ENCODE data around the gene KRTAP12-3. TPM values are rescaled to one million over a fixed set of nuclear protein-coding genes. Genes with fewer than 3 reads are reported as not detected.
"Not testable (repeated sequence)": the region's sequence is repeated elsewhere in the genome, so short reads cannot be mapped to it uniquely, and the experiment has no call there.

The KRTAP12-3 gene
- total and polyA plus RNA-seq, 5 experiments from 2014 or later: not detected

DNA sequence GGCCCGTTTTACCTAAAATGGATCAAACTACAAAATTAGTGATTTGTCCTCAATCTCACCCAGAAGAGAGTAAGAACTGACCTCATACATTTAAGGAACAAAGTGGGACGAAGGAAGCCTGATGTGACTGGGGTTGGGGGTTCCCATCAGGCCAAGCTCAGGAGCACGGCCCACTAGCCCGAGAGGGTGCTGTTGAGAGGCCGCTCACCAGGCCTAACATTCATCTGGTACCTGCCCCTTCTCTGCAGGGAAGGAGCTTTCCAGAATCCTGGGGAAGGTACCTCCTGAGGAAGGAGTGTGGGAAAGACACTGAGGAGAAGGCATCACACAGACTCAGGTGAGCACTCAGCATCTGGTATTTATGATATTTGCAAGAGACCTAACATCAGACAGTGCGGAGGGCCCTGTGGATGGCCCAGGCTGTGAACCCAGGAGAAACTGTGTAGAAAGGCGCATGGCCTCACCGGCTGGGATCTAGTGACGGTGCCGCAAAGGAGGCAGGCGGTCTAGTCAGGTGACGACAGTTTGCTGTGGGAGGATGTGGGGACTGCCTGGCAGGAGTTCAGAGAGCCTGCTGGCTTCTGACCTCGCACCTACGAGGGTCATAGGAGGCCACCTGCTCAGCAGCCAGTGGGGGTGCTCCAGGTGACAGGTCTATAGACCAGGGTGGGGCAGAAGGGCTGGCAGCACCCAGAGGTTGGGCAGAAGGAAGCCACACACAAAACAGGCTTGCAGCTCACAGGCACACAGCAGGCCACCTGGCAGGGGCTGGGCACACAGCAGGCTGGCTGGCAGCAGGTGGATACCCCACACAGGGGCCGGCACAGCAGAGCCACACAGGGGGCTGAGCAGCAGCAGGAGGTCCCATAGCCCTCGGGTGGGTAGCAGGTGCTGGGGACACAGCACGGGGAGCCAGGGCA is 3.8 kb upstream of the KRTAP12-3 start:
- Mint-ChIP-seq H3K27ac (peak overlapping the region; percentile 89 to 99 (median 95)), H3K4me3 (peak overlapping the region in 9 of 10 donors; percentile 45 to 86 (median 65)), H3K9me3 (peaks cover 0 to 44% (median 18%) of the 10 kb centered on the region in 9 donors), H3K4me1 (peaks cover 29 to 77% (median 63%) of the 10 kb centered on the region in 4 donors), H3K36me3 (peaks cover 2 to 17% (median 17%) of the 10 kb centered on the region in 3 donors), H3K27me3 (no peaks in the 10 kb centered on the region)
- peak; percentile 51 to 72 for ATAC-seq
- DNase-seq: peak; percentile 44 to 94 (median 83)
- POLR2A ChIA-PET: interaction anchor here (0.6 to 2.8 kb wide), 5 partner anchors 11 to 69 kb away, joined by 3 to 9 read pairs (median 6); no protein-coding TSS in a partner anchor

DNA sequence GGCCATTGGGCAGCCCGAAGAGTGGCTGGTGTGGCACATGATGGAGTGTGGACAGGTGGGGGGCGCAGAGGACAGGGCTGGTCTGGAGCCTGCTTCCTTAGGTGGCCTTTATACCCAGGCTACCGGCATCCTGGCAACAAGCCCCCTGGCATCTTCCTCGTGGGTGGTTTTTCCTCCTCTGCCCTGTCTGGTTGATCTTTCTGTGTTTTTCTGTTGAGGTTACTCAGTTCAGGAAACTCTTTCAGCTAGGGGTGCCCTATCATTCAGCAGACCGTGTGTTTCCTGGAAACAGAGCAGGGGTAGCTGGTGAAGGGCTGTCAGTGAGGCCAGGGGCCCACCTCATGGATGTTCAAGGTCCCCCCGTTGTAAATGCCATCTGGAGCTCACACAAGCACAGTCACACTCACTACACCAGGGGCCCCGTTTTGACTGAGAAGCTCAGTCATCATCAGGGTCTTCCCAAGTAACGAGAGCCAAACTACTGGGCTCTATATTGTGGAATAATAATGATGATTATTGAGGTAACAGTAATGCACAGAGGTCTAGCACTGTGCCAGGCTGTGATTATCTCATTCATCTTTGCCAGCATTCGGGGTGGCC is 3.1 kb upstream of the KRTAP12-3 start, which contains the start of gene KRTAP12-4:
TSS of gene KRTAP12-4 (minus strand) at position 84 of the 600 bp plus-strand sequence. CDS start at position 39, 45 bp downstream.
- Mint-ChIP-seq H3K27me3 (no peaks in the 10 kb centered on the region), H3K9me3 (peaks cover 0 to 44% (median 18%) of the 10 kb centered on the region in 9 donors), H3K4me1 (peaks cover 35 to 82% (median 69%) of the 10 kb centered on the region in 4 donors), H3K27ac (peak within 1 kb of the TSS; percentile 89 to 99 (median 95)), H3K36me3 (peaks cover 2 to 17% (median 17%) of the 10 kb centered on the region in 3 donors), H3K4me3 (peak within 1 kb of the TSS; percentile 43 to 86 (median 64))
- POLR2A ChIA-PET: interaction anchor here (2.4 kb wide), 1 partner anchor 68 kb away, joined by 6 read pairs; no protein-coding TSS in a partner anchor
- ATAC-seq (peak; percentile 8 to 14), DNase-seq (peak in 5 of 10 donors; percentile 15 to 66 (median 37))

DNA sequence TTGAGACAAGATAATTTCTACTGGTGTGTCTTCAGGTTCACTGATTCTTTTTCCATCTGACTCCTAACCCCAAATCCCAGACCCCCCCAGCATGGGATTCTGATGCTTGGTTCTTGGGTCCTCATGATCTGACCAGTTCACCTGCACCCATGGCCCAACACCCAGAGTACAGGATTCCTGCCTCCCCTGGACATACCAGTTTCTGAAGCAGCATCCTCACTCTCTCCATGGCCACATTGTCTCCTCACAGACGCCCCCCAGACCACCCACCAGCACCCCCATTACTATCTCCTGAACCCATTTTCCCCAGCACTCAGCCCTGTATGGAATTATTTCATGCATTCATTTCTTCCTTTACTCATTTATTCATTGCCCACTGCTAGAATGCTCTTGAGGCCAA is 864 bp upstream of the KRTAP12-3 start:
- Mint-ChIP-seq H3K36me3 (peaks cover 2 to 22% (median 17%) of the 10 kb centered on the region in 3 donors), H3K4me3 (peak overlapping the region; percentile 48 to 87 (median 82)), H3K4me1 (peaks cover 40 to 75% (median 68%) of the 10 kb centered on the region in 4 donors), H3K9me3 (peaks cover 0 to 45% (median 18%) of the 10 kb centered on the region in 9 donors), H3K27me3 (no peaks in the 10 kb centered on the region), H3K27ac (peak overlapping the region; percentile 91 to 99 (median 97))
- POLR2A ChIA-PET: interaction anchor here (1.0 to 3.1 kb wide), 10 partner anchors 12 to 146 kb away, joined by 3 to 19 read pairs (median 5); partner anchors contain the start of genes KRTAP10-5 and KRTAP10-9
- ATAC-seq (no peak), DNase-seq (no peak)

DNA sequence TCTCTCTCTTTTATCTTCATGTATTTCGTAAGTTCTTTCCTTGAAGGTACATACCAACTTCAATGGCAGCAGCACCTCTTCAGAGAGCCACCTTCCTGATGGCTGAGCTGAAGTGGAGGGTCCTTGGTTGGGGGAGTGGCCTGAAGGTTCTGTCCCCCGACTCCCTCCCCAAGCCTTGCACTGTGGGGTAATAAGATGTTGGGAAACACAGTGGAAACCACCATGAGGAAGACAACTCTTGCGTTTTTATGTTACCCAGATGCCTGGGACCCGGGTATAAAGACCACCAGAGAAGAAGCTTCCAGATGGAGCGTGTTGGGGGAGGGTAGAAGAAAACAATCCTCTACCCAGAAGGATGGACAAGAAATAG is 794 bp downstream of the KRTAP12-3 start:
- peaks cover 38 to 66% (median 65%) of the 10 kb centered on the region in 4 donors for H3K4me1 Mint-ChIP-seq
- H3K9me3 Mint-ChIP-seq: peaks cover 8 to 56% (median 28%) of the 10 kb centered on the region in 9 donors
- peaks cover 2 to 28% (median 17%) of the 10 kb centered on the region in 3 donors for H3K36me3 Mint-ChIP-seq
- H3K27me3 Mint-ChIP-seq: peaks cover 0 to 3% (median 0%) of the 10 kb centered on the region in 5 donors
- DNase-seq (peak in 1 of 10 donors; percentile 11), ATAC-seq (no peak)
- POLR2A ChIA-PET: interaction anchor here (0.9 to 3.1 kb wide), 8 partner anchors 9 to 214 kb away, joined by 3 to 15 read pairs (median 4); partner anchors contain the start of gene KRTAP10-9
- H3K4me3 Mint-ChIP-seq: peak overlapping the region; percentile 48 to 87 (median 82)
- H3K27ac Mint-ChIP-seq: peak overlapping the region; percentile 91 to 99 (median 97)

DNA sequence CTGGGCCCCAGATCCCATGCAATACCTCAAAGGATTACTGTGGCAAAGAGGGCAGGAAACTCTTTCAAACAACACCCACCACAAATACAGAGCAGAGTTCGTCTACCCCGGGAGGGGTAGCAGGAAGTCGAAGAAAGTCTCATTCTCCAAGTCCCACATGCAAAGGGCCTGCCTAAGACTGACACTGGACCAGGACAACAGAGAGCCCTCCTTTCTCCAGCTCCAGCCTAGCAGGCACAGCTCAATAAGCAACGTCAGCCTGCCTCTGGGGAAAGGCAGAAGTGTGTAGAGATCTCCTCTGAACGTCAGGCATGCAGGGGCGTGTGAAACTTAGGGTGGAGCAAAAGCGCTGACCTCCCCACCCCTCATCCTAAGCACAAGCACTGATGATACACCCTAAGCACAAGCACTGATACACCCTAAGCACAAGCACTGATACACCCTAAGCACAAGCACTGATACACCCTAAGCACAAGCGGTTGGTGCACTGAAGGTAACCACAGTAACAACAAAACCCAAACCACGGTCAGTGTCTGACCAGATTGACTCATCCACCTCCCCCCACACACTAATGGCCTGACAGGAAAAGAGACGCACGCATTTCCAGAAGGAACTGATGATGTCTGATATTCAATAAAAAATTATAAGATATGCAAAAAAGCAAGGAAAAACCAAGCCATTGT is 1.3 kb downstream of the KRTAP12-3 start:
- Mint-ChIP-seq H3K27ac (peak overlapping the region; percentile 91 to 99 (median 97)), H3K27me3 (peaks cover 0 to 3% (median 0%) of the 10 kb centered on the region in 5 donors), H3K9me3 (peaks cover 8 to 56% (median 31%) of the 10 kb centered on the region in 9 donors), H3K4me1 (peaks cover 38 to 61% (median 59%) of the 10 kb centered on the region in 4 donors), H3K4me3 (peak overlapping the region; percentile 46 to 87 (median 82)), H3K36me3 (peaks cover 2 to 28% (median 18%) of the 10 kb centered on the region in 3 donors)
- DNase-seq (peak in 7 of 10 donors; percentile 14 to 66 (median 35)), ATAC-seq (peak; percentile 5 to 9)
- POLR2A ChIA-PET: interaction anchor here (0.9 to 3.1 kb wide), 6 partner anchors 10 to 52 kb away, joined by 3 to 15 read pairs (median 4); partner anchors contain the start of gene KRTAP10-9

DNA sequence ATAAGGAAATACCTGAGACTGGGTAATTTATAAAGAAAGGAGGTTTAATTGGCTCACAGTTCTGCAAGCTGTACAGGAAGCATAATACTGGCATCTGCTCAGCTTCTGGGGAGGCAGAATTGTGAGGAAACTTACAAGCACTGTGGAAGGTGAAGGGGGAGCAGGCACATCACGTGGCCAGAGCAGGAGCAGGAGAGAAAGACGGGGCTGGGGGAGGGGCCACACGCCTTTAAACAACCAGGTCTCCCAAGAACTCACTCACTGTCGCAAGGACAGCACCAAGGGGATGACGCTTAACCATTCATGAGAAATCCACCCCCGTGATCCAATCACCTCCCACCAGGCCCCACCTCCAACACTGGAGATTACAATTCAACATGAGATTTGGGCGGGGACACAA is 3.8 kb downstream of the KRTAP12-3 start:
- POLR2A ChIA-PET, H3K27me3 Mint-ChIP-seq, DNase-seq, ATAC-seq: not testable (repeated sequence)
- Mint-ChIP-seq H3K36me3 (peaks cover 2 to 20% (median 15%) of the 10 kb centered on the region in 3 donors), H3K27ac (peak overlapping the region in 3 of 10 donors; percentile 34 to 84 (median 50)), H3K4me1 (peaks cover 32 to 49% (median 39%) of the 10 kb centered on the region in 4 donors), H3K4me3 (peak overlapping the region in 1 of 10 donors; percentile 14), H3K9me3 (peaks cover 6 to 38% (median 23%) of the 10 kb centered on the region in 9 donors)

DNA sequence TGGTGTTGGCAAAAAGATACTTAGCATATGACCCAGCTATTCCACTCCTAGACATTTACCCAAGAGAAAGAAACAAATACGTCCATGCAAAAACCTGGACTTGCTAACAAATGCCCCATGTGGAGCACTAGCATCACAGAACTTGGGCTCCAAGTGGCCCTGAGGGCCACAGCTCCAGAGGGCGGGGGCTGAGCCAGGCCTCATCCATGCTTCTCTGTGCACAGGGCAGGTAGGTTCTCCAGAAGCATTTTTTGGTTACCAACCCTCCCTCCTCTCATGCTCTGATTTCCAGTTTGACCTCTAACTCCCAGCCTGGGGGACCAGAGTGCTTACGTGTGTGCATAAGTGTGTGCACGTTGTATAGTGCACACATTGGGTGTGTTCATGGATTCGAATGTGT is 7.0 kb downstream of the KRTAP12-3 start:
- ATAC-seq (no peak), DNase-seq (no peak)
- Mint-ChIP-seq H3K4me3 (no peak overlapping the region), H3K27me3 (peaks cover 0 to 3% (median 0%) of the 10 kb centered on the region in 5 donors), H3K4me1 (peaks cover 5 to 18% (median 9%) of the 10 kb centered on the region in 4 donors), H3K27ac (peak overlapping the region in 1 of 10 donors; percentile 66), H3K36me3 (peaks cover 0 to 23% (median 13%) of the 10 kb centered on the region in 3 donors), H3K9me3 (peaks cover 6 to 36% (median 12%) of the 10 kb centered on the region in 9 donors)
- POLR2A ChIA-PET: no interaction called here

DNA sequence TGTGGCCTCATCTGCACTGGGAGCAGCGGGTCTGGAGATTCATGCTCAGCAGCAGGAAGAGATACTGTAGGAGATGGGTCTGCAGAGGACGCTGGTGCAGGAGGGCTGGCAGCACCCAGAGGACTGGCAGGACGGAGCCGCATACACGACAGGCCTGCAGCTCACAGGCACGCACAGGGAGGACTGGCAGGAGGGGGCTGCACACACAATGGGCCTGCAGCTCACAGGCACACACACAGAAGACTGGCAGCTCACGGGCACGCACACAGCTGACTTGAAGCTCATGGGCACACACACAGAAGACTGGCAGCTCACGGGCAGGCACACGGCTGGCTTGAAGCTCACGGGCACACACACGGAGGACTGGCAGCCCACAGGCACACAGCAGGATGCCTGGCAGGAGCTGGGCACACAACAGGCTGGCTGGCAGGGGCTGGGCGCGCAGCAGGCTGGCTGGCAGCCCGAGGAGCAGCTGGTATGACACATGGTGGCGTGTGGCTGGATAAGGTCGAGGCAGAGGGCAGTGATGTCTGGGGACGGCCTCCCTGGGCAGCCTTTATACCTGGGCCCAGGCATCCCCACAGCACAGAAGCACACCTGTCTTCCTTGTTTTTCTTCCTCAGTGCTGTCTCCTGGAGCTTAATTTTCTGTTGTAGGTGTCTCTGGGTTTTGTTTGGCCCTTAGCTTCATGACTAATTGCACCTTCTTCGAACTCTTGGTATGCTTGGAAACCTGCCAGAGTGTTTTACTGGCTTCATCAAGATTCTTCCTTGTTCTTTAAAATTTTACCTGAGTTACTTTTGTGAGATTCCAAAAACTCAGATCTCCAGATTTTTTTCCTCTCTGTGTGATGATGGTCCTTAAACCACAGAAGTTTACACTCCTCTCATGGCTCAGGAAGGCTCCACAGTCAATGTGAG is 8.9 kb downstream of the KRTAP12-3 start, which contains the start of gene KRTAP12-2:
TSS of gene KRTAP12-2 (minus strand) at position 527 of the 920 bp plus-strand sequence. CDS start at position 486, 41 bp downstream.
- peaks cover 0 to 8% (median 4%) of the 10 kb centered on the region in 4 donors for H3K4me1 Mint-ChIP-seq
- H3K4me3 Mint-ChIP-seq: no peak within 1 kb of the TSS
- peaks cover 0 to 19% (median 13%) of the 10 kb centered on the region in 3 donors for H3K36me3 Mint-ChIP-seq
- H3K27me3 Mint-ChIP-seq: peaks cover 0 to 3% (median 0%) of the 10 kb centered on the region in 5 donors
- POLR2A ChIA-PET: no interaction called here
- DNase-seq (no peak), ATAC-seq (no peak)
- H3K27ac Mint-ChIP-seq: peak within 1 kb of the TSS in 5 of 10 donors; percentile 29 to 72 (median 55)
- peaks cover 6 to 40% (median 18%) of the 10 kb centered on the region in 9 donors for H3K9me3 Mint-ChIP-seq

DNA sequence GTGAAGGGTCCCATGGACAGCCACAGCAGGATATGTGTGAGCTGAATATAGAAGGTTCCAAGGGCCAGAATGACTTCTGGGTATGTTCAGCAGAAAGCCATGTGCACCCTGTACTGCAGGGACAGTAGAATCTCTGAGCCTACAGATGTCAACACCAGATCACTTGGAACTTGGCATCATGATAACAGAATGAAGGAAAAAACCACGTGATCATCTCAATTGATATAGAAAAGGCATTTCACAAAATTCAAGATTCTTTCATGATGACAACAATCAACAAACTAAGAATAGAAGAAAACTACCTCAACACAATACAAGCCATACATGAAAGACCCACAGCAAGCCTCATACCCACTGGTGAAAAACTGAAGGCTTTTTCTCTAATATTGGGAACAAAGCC is 9.9 kb downstream of the KRTAP12-3 start:
- DNase-seq (no peak), ATAC-seq (no peak)
- Mint-ChIP-seq H3K9me3 (peaks cover 6 to 41% (median 18%) of the 10 kb centered on the region in 9 donors), H3K36me3 (peaks cover 0 to 18% (median 15%) of the 10 kb centered on the region in 3 donors), H3K4me3 (no peak overlapping the region), H3K27me3 (no peaks in the 10 kb centered on the region), H3K27ac (peak overlapping the region in 2 of 10 donors; percentile 44 to 72), H3K4me1 (peaks cover 0 to 8% (median 4%) of the 10 kb centered on the region in 4 donors)
- POLR2A ChIA-PET: interaction anchor here (1.1 kb wide), 1 partner anchor 10 kb away, joined by 3 read pairs; the partner anchor contains the start of gene KRTAP12-3

DNA sequence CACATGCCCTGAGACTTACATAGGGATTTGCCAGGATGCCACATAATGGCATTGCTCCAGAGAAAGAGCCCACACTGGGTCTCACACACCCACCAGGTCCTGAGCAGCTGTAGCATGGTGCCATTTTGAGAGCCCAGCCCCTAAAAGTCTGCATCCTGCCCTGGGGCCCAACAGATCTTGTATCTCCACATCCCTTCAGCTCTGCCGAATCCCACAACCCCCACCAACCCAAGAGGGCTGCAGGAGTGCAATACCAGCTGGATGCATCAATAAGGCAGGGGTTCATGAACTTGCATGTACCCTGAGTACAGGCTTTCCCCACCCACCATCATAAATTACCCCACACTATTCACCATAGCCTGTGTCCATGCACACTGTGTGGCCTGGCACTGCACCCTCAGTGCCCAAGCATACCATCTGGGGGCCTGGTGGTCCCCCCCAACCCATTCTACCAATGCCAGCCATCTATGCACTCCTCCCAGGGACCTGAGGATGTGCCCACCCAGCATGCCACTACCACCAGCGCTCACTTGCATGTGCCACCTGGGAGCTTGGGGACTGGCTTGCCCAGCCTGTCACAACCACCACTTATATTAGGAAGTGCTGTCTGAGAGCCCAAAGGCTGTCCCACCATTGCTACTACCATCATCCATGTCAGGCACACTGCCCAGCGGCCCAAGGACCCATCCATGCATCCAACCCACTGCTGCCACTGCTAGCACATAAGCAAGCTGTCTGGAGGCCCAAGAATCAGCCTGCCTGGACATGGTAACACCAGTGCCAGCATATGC is 13.1 kb downstream of the KRTAP12-3 start:
- no peak for ATAC-seq
- Mint-ChIP-seq H3K9me3 (peaks cover 9 to 55% (median 32%) of the 10 kb centered on the region in 9 donors), H3K4me1 (peaks cover 0 to 7% (median 3%) of the 10 kb centered on the region in 4 donors), H3K27me3 (peaks cover 0 to 1% (median 0%) of the 10 kb centered on the region in 5 donors), H3K27ac (no peak overlapping the region), H3K36me3 (peaks cover 0 to 39% (median 23%) of the 10 kb centered on the region in 3 donors), H3K4me3 (no peak overlapping the region)
- POLR2A ChIA-PET: interaction anchor here (0.6 kb wide), 1 partner anchor 116 kb away, joined by 3 read pairs; no protein-coding TSS in a partner anchor
- DNase-seq: no peak
